Right lobe of liver (tissue), 6 donors: ENCODE measurements around the gene MOXD1. TPM values are rescaled to one million over a fixed set of nuclear protein-coding genes. Genes with fewer than 3 reads are reported as not detected.

ENCODE experiments used
- ATAC-seq, 4 donors: fragments of 200-7000 bp; cut with Tn5 transposase; one replicate each; pipeline ENCODE4 v1.9.1; 2020; ENCODE audit warnings: mild to moderate bottlenecking in 4 of 4, moderate library complexity in 4 of 4
- DNase-seq, 3 donors: peaks; one replicate each; pipeline ENCODE4 v3.0.0-alpha.2; 2020
- H3K27ac ChIP-seq, 3 donors: fragments of 200-600 bp; one replicate each; pipeline ENCODE4 v1.8.0; 2022
- H3K27me3 ChIP-seq, 2 donors: fragments of 200-600 bp; one replicate each; pipeline ENCODE4 v1.8.0; 2022
- H3K36me3 ChIP-seq, 4 donors: fragments of 200-600 bp; sonication (generic) in 1 of 4; one replicate each; pipeline versions ENCODE4 v1.5.1 to v1.8.0; 2017 to 2022; ENCODE audit warnings: control low read depth in 1 of 4
- H3K4me1 ChIP-seq, 4 donors: fragments of 200-600 bp; sonication (generic) in 1 of 4; one replicate each; pipeline versions ENCODE4 v1.5.1 to v1.8.0; 2017 to 2022; ENCODE audit warnings: control low read depth in 1 of 4
- H3K4me3 ChIP-seq, 3 donors: fragments of 200-600 bp; one replicate each; pipeline ENCODE4 v1.8.0; 2022
- H3K9me3 ChIP-seq, 4 donors: fragments of 200-600 bp; sonication (generic) in 1 of 4; one replicate each; pipeline versions ENCODE4 v1.5.1 to v1.8.0; 2017 to 2022; ENCODE audit warnings: control low read depth in 1 of 4
- POLR2A ChIP-seq: fragments of 450-650 bp; IDR thresholded peaks from one replicate; pipeline ENCODE4 v1.6.1; 2017; ENCODE audit warnings: antibody characterized with exemption, mild to moderate bottlenecking
- WGBS: methylation state at CpG from one replicate; pipeline ENCODE4 v1.1.6; 2018; ENCODE audit warnings: low coverage, low lambda C conversion rate; ENCODE audit not compliant: insufficient coverage; ENCODE audit errors: missing lambda C conversion rate; 5-methylcytosine and 5-hydroxymethylcytosine counted together
- intact Hi-C, 2 donors: fragments of 100-400 bp; cut with DNase I; formaldehyde crosslinking; loops; one replicate each; pipeline versions ENCODE4 v1.11.2 to v1.14.1; 2022
- total RNA-seq, 6 experiments: library from RNA; depleted of rRNA in 2 of 6; stranded (reverse); fragments of >200 nt in 2 of 6; fragmentation: NEBNext Ultra II Directional in 3 of 6; extraction: Animal tissue kit (Norgen Biotek cat#: 25700) in 3 of 6; gene quantifications; one replicate each; pipeline versions ENCODE4 v1.1.0 to v1.2.4, GENCODE V29; 2016 to 2023
- TF ChIP-seq, protein P1 (sequence below), 4 donors: fragments of 200-600 bp in 3 of 4; fragments of 450-650 bp in 1 of 4; IDR thresholded peaks; one replicate each; pipeline versions ENCODE4 v1.5.1 to v1.8.0; 2016 to 2022; ENCODE audit warnings: antibody characterized with exemption in 4 of 4, mild to moderate bottlenecking in 2 of 4
- donor health status: DM: no; HTN: yes; CAD: no.
- donor health status: DM: no; HTN: no; CAD: no.
- donor health status: DM: no; HTN: no; CAD: no.
- donor health status: DM: no; HTN: yes; CAD: no.
- donor health status: DM: no; HTN: yes; CAD: no.

MOXD1 gene
- total RNA-seq, 6 experiments from 2014 or later, result 0.24 to 2.3 (median 1.0) TPM; not detected in 1

DNA sequence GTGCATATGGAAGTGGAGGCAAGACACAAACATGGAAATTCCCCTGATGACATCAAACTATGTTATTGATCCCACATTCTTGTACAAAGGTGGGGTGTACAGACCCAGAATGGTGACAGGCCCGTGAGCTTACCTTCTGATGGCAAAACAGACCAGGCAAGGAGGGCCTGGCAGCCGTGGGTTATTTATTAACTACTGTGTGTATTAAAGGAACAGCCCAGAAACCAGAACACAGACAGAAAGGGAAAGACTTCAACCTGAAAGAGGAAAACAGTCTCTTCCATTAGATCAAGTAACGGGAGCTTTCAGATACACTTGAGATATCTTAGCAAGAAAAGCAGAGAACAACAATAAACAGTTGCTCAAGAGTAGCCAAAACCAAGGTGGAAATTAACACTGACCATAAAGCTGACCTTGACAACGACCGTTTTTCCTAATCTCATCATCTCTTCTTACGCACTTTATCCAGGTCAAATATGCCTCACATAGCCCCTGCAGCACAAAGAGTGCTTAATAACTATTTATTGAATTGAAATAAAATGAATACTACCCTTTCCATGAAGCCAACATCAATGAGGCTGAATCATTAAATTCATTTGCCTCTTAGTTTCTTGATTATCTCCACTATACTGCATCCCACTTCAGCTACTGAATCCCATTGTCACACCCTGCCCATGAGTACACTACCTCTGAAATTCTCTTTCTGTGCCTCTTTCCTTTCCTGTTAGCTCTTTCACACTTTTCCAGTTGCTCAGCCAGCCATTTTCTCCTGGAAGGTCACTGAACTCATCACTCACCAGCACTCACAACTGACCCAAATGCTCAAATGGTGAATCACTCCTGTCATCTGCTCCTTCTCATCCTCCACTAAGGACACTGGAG lies 67.4 kb downstream of the MOXD1 start:
- DNase-seq, result peak in 2 of 3 donors; percentile 47 to 55
- Histone ChIP-seq H3K27ac (peak overlapping the region; percentile 50 to 74 (median 69)), H3K36me3 (no peaks in the 10 kb centered on the region), H3K4me3 (peak overlapping the region; percentile 10 to 38 (median 32)), H3K27me3 (no peaks in the 10 kb centered on the region), H3K4me1 (peaks cover 0 to 6% (median 0%) of the 10 kb centered on the region in 4 donors), H3K9me3 (no peaks in the 10 kb centered on the region)
- WGBS, result 20% methylated on average over 6 of the region's 6 CpGs
- intact Hi-C loops, result no loop called here
- peak; percentile 22 for TF ChIP-seq POLR2A
- TF ChIP-seq, protein P1, sequence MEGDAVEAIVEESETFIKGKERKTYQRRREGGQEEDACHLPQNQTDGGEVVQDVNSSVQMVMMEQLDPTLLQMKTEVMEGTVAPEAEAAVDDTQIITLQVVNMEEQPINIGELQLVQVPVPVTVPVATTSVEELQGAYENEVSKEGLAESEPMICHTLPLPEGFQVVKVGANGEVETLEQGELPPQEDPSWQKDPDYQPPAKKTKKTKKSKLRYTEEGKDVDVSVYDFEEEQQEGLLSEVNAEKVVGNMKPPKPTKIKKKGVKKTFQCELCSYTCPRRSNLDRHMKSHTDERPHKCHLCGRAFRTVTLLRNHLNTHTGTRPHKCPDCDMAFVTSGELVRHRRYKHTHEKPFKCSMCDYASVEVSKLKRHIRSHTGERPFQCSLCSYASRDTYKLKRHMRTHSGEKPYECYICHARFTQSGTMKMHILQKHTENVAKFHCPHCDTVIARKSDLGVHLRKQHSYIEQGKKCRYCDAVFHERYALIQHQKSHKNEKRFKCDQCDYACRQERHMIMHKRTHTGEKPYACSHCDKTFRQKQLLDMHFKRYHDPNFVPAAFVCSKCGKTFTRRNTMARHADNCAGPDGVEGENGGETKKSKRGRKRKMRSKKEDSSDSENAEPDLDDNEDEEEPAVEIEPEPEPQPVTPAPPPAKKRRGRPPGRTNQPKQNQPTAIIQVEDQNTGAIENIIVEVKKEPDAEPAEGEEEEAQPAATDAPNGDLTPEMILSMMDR (IDR thresholded peaks at IDR 0.05), result no peak
- peak; percentile 95 to 96 (median 96) for ATAC-seq

- Histone ChIP-seq H3K36me3 (no peaks in the 10 kb centered on the region), H3K4me1 (peaks cover 0 to 6% (median 0%) of the 10 kb centered on the region in 4 donors), H3K4me3 (no peak overlapping the region), H3K27me3 (no peaks in the 10 kb centered on the region), H3K9me3 (no peaks in the 10 kb centered on the region), H3K27ac (no peak overlapping the region)
- DNase-seq (no peak), ATAC-seq (no peak)
- no peak for TF ChIP-seq POLR2A
- TF ChIP-seq, protein P1 (IDR thresholded peaks at IDR 0.05), result no peak
- intact Hi-C loops, result no loop called here
- 60% methylated on average over 5 of the region's 5 CpGs for WGBS
These were observed 70.5 kb downstream of the MOXD1 start for GRCh38 chr6:132330759-132331158.

DNA sequence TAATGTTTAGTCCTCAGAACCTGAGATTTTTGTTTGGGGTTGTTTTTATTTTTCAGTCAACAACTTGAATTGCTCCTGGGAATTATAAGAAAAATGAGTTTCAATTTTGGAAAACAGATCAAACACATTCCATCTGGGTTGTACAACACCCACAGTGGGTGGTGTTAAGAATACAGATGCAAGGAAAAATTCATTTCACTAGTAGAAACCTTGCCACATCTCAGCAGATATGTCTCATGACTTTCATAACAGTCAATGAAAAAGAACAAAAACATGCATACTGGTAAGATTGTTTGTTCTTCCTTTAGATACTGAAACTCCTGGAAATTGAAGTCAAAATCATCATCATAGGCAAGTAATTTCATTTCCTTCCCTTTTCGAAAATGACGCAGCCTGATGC lies 78.9 kb downstream of the MOXD1 start:
- Histone ChIP-seq H3K27me3 (no peaks in the 10 kb centered on the region), H3K36me3 (no peaks in the 10 kb centered on the region), H3K27ac (no peak overlapping the region), H3K4me1 (no peaks in the 10 kb centered on the region), H3K4me3 (no peak overlapping the region), H3K9me3 (no peaks in the 10 kb centered on the region)
- 66% methylated on average over 2 of the region's 2 CpGs for WGBS
- intact Hi-C loops, result no loop called here
- DNase-seq (no peak), ATAC-seq (no peak)
- TF ChIP-seq, protein P1 (IDR thresholded peaks at IDR 0.05), result no peak
- no peak for TF ChIP-seq POLR2A

DNA sequence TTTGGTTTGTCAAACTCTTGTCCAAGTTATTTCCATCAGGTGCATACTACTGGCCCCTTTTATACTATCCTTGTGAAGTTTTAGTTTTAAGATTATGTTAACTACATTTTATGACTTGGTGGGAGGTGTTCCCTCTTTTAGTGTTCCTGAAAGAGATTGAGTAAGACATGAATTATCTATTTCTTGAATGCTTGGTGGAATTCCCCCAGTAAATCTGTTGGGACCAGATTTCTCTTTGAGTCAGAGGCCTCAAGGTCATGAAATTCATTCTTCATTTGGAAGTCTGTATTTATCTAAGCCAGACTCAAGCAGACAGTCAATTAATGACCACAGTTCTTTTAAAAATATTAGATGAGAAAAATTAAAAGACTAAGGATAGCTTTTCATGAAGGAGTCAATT lies 81.3 kb downstream of the MOXD1 start:
- H3K9me3 ChIP-seq, result no peaks in the 10 kb centered on the region
- H3K27me3 ChIP-seq, result no peaks in the 10 kb centered on the region
- H3K27ac ChIP-seq, result no peak overlapping the region
- H3K4me1 ChIP-seq, result no peaks in the 10 kb centered on the region
- DNase-seq, result no peak
- no peaks in the 10 kb centered on the region for H3K36me3 ChIP-seq
- intact Hi-C loops, result no loop called here
- ATAC-seq, result no peak
- H3K4me3 ChIP-seq, result no peak overlapping the region
- TF ChIP-seq, protein P1 (IDR thresholded peaks at IDR 0.05), result no peak
- no peak for TF ChIP-seq POLR2A
